Measurements from ENCODE around the gene ADH1B.
"Not testable (repeated sequence)": the region's sequence is repeated elsewhere in the genome, so short reads cannot be mapped to it uniquely, and the experiment has no call there.

ADH1B gene

GRCh38 chr4:99321241-99322191, at the start of gene ADH1B:
Gene ADH1B (minus strand): TSS chr4:99321401. CDS start chr4:99321331, 70 bp downstream.
- DNase-seq: no peak

GRCh38 chr4:99367817-99368216, 46.6 kb upstream of the ADH1B start:
- not testable (repeated sequence) for DNase-seq

- no peak for DNase-seq
Measured at GRCh38 chr4:99366491-99366890, 45.3 kb upstream of the ADH1B start.

DNA sequence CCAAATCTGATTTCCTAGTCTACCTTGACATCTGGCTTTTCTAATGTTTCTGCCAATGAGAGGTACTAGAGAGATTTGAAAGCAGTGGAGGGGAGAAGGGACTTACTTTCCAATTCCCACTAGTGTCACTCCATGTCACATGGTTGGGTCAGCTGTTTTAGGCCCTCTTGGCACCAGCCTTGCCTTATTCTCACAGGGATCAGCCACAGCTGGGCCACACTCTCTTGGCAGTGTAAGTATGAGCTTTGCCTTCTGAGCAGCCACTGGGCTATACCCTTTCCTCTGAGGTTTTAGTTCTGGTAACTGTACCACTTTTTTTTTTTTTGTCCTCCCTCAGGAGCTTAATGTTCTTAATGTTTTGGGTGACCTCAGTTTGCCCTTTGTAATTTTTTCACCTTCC, 41.6 kb upstream of the ADH1B start:
- DNase-seq: no peak

- DNase-seq: no peak
Measured at GRCh38 chr4:99361899-99362275, 40.7 kb upstream of the ADH1B start.

DNA sequence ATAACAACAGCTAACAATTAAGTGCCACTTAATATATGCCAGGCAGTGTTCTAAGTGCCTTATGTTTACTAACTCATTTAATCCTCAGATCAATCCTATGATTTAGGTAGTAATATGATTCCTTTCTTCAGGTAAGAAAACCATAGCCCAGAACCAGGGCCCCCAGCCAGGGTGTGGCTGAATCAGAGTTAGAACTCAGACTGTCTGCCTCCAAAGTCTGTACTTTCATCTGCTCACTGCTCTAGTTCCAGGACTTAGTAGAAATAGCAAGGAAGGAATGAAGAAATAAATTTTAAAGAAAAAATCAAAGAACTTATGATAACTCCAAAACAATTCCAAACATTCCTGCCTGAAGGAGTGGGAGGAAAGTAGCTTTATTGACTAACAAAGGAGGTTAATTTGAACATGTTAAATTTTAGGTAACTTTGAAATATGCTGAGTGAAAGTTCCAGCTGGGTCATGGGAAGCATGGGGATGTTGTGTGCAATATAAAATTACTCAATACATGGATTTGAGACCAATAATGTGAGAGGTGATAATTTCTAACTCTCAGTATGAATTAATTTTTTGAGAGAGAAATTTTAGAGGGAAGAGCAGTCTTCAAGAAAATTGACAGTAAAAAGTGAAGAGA, 40.2 kb upstream of the ADH1B start:
- DNase-seq: no peak

DNA sequence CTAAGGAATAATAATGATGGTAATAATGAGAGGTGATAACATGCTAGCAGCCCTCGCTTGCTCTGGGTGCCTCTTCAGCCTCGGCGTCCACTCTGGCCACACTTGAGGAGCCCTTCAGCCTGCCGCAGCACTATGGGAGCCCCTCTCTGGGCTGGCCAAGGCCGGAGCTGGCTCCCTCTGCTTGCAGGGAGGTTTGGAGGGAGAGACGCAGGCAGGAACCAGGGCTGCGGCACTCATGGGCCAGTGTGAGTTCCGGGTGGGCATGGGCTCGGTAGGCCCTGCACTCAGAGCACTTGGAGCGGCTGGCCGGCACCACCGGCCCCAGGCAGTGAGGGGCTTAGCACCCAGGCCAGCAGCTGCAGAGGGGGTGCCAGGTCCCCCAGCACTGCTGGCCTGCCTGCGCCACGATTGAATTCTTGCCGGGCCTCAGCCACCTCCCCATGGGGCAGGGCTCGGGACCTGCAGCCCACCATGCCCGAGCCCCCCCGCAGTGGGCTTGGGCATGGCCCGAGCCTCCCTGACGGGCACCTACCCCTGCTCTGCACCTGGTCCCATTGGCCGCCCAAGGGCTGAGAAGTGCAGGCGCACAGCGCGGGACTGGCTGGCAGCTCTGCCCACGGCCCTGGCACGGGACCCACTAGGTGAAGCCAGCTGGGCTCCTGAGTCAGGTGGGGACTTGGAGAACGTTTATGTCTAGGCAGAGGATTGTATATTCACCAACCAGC, 38.4 kb upstream of the ADH1B start:
- DNase-seq: no peak

GRCh38 chr4:99357948-99358347, 36.7 kb upstream of the ADH1B start:
- DNase-seq: no peak

DNA sequence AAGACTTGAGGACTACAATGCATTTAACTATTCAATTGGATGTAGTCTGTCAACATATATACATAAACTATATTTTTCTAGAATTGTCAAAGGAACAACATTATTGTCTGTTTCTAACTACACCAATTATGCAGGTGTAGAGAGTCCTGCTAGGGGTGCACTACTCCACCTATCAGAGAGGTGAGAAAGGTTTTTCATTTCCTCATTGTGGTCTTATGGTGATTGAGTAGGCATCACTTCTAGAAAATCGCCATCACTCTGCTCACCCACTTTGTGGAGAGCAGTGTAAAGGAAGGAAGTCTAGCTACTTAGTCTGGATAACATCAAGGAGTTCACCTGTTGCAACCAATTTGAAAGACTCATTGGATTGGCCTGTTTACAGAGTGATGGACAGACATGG, 35.8 kb upstream of the ADH1B start:
- no peak for DNase-seq

GRCh38 chr4:99356149-99356548, 34.9 kb upstream of the ADH1B start:
- not testable (repeated sequence) for DNase-seq

DNA sequence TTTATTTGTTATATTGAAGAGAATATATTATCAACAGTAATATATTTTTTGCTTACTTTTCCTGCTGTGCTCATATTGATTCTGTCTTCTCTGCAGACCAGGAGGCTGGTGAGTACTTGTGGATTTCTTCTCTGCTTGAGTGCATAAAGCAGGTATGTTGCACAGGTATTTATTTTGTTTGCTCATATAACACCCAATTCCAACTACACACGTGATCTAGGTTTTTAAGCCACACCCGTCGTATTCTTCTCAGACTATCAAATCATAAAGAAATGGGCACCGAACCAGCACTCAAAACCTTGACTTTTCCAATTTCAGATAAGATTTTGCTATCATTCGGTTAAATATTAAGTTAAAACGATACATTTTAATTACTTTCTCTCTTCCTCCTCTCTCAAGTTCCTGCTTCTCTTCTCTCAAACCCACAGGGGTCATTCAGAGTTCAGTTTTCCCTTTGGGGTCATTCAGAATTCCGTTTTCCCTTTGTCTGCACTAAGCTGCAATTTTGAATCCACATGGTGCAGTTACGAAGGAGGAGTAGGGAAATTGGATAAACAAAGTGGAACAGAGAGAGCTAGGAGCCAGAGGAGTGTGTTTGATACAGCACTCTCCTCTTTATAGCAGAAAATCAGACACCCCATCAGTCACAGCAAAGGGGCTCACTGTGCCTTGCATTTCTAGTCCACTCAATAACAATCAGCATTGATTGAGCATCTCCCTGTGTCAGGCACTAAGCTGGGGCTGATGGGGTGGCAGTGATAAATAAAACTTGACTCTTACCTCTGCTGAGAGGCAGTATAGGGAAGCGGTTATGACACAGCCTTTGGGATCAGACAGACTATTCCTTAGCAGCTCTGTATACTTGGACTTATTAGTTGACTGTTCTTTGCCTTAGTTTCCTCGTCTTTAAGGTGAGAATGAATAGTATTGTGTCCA, 31.7 kb upstream of the ADH1B start, which contains the start of gene ADH1C:
ADH1C (minus strand) TSS at position 145 of the 936 bp plus-strand sequence; CDS start at position 74, 71 bp downstream.
- no peak for DNase-seq

DNA sequence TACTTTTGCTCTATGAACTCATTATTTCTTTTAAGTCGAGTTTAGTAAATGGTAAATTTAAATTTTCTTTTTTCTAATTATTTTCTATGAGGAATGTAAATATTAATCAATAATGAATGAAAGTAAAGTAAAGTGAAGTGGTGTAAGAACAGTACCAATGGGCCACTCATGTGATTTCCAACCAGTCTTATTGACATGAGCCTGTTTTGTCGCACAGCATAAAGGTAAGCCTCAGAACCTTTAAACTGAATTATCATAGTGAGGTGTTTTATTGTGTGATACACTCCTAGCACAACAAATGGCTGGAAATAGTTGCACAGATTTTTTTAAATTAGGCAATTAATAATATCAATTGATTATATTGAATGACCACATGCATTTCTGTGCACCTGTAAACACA, 30.3 kb upstream of the ADH1B start:
- no peak for DNase-seq

DNA sequence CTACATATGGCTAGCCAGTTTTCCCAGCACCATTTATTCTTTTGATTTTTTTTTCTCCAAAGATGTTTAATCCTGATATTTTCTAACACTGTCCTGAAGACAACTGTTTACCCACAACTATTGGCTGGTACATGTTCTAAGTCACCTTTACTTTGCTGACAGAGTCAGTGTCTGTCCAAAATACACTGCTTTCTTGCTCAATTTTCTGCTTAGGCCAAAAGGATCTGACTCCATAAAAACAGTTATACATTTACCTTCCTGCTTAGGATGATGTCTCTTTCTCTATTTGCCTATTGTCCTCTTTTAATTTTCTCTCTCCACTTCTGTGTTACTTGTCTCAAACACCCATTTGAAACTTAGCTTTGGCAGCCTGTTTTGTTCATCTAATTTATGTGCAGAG, 28.1 kb upstream of the ADH1B start:
- DNase-seq: no peak

GRCh38 chr4:99342624-99343023, 21.4 kb upstream of the ADH1B start:
- not testable (repeated sequence) for DNase-seq

- DNase-seq: no peak
Measured at GRCh38 chr4:99341426-99341825, 20.2 kb upstream of the ADH1B start.

- no peak for DNase-seq
Measured at GRCh38 chr4:99339172-99339571, 18.0 kb upstream of the ADH1B start.

DNA sequence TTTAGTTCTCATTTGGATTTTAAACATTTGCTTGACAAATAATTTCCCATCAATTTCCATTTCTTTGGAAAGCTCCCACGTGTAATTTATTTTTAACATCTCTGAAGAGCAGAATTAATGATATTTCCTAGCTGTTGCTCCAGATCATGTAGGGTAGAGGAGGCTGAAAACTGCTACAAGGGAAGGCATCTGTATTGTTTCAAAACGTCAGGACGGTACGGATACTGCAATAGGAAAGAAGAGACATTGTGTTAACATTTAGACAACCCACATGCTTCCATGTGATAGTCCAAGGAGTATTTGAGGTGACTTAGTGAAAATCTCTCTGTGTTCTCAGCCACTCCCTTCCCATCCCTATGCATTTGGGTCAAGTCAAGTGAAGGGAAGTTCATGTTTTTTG, 15.4 kb upstream of the ADH1B start:
- no peak for DNase-seq

DNA sequence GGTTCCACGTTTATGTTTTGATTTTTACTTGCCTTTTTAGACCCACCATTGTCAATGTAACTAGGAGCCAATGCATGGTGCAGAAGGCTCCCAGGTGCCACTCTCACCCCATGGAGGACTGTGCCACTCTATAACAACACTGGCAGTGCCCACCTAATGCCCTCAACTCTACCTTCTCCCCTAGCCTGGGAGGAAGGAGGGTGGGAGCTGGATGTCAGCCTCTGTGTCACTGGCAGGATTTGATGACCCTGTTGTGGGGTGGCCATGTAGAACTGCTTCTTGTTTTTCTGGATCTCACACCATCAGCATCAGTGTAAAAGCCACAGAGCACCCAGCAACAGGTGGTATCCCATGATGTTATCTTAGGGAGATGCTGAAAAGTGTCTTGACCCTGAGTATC, 13.7 kb upstream of the ADH1B start:
- DNase-seq: no peak

DNA sequence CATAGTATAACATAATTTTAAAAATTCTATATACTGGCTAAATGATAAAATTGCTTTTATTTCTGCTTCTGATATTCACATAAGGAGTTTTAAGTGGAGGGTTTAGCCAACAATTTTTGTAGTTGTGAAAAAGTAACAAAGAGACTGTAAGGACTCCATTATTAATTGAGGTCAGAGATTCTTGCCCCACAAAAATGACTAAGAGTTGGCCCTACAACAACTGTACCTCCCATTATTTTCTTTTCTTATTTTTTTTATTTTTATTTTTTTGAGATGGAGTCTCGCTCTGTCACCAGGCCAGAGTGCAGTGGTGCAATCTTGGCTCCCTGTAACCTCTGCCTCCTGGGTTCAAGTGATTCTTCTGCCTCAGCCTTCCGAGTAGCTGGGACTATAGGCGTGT, 9.4 kb upstream of the ADH1B start:
- no peak for DNase-seq

- DNase-seq: no peak
Measured at GRCh38 chr4:99329876-99330275, 8.7 kb upstream of the ADH1B start.

GRCh38 chr4:99324979-99325378, 3.8 kb upstream of the ADH1B start:
- DNase-seq: no peak

GRCh38 chr4:99324361-99324760, 3.2 kb upstream of the ADH1B start:
- no peak for DNase-seq
